C4-2B (cell line): ENCODE data around the gene TSPAN3.

Experiments used
- H3K27ac ChIP-seq: fragments of 450-650 bp; 2 replicates; pipeline ENCODE4 v1.5.1; 2017
- CTCF ChIP-seq: fragments of 450-650 bp; conservative IDR thresholded peaks from 2 replicates; pipeline ENCODE4 v1.5.1; 2017; ENCODE audit warnings: mild to moderate bottlenecking
- ZFX ChIP-seq: fragments of 450-650 bp; IDR thresholded peaks from 2 replicates; pipeline ENCODE4 v1.6.1; 2017

TSPAN3 gene

GRCh38 chr15:77096541-77096940, 25.6 kb upstream of the TSPAN3 start:
- H3K27ac ChIP-seq = no peak overlapping the region
- no peak for TF ChIP-seq ZFX
- TF ChIP-seq CTCF = no peak

GRCh38 chr15:77096138-77096537, 25.2 kb upstream of the TSPAN3 start:
- H3K27ac ChIP-seq = no peak overlapping the region
- no peak for TF ChIP-seq CTCF
- no peak for TF ChIP-seq ZFX

GRCh38 chr15:77094397-77095030, 23.6 kb upstream of the TSPAN3 start:
- H3K27ac ChIP-seq = no peak overlapping the region
- TF ChIP-seq CTCF (no peak; the same call in 1 of the 2 replicates), ZFX (no peak)

- H3K27ac ChIP-seq = no peak overlapping the region
- TF ChIP-seq CTCF (no peak), ZFX (no peak)
Measured at GRCh38 chr15:77093436-77093835, 22.5 kb upstream of the TSPAN3 start.

GRCh38 chr15:77091097-77091496, 20.2 kb upstream of the TSPAN3 start:
- TF ChIP-seq CTCF (no peak), ZFX (no peak)
- H3K27ac ChIP-seq = no peak overlapping the region

- H3K27ac ChIP-seq = no peak overlapping the region
- TF ChIP-seq ZFX (no peak), CTCF (no peak)
Measured at GRCh38 chr15:77087213-77087612, 16.3 kb upstream of the TSPAN3 start.

GRCh38 chr15:77085297-77085696, 14.4 kb upstream of the TSPAN3 start:
- no peak overlapping the region for H3K27ac ChIP-seq
- no peak for TF ChIP-seq CTCF
- no peak for TF ChIP-seq ZFX
